HG02943 (cell line): Measurements from ENCODE around the gene ASF1B.

Experiments used
- ATAC-seq: cut with Tn5 transposase; IDR thresholded peaks from one replicate; pipeline ENCODE4 v1.9.1; 2021; ENCODE audit warnings: mild to moderate bottlenecking, low read depth, moderate library complexity; ENCODE audit not compliant: unreplicated experiment

Gene ASF1B

GRCh38 chr19:14089662-14090508, 46.5 kb downstream of the ASF1B start:
- ATAC-seq = no peak

- ATAC-seq = no peak
Observed at GRCh38 chr19:14089412-14089661, 47.1 kb downstream of the ASF1B start.

- no peak for ATAC-seq
Observed at GRCh38 chr19:14088634-14089411, 47.6 kb downstream of the ASF1B start.

- ATAC-seq = no peak
Observed at GRCh38 chr19:14086098-14086497, 50.3 kb downstream of the ASF1B start.

- no peak for ATAC-seq
Observed at GRCh38 chr19:14085309-14085995, 50.9 kb downstream of the ASF1B start, which contains the start of gene C19orf67. C19orf67 (minus strand) TSS chr19:14085783; CDS start chr19:14085627, 156 bp downstream.

GRCh38 chr19:14082675-14082960, 53.8 kb downstream of the ASF1B start:
- no peak for ATAC-seq

- ATAC-seq = peak; percentile 11
Observed at GRCh38 chr19:14081797-14082674, 54.4 kb downstream of the ASF1B start.

GRCh38 chr19:14080887-14081796, 55.2 kb downstream of the ASF1B start:
- peak; percentile 80 for ATAC-seq

- ATAC-seq = no peak
Observed at GRCh38 chr19:14078411-14078810, 58.0 kb downstream of the ASF1B start.

- no peak for ATAC-seq
Observed at GRCh38 chr19:14073925-14074838, 62.2 kb downstream of the ASF1B start.

GRCh38 chr19:14073261-14073924, 63.0 kb downstream of the ASF1B start:
- ATAC-seq = no peak

- no peak for ATAC-seq
Observed at GRCh38 chr19:14072535-14073260, 63.7 kb downstream of the ASF1B start, which contains the start of gene MISP3. MISP3 (plus strand) TSS chr19:14072786; CDS start chr19:14073310, 524 bp downstream.

GRCh38 chr19:14070268-14071050, 65.9 kb downstream of the ASF1B start:
- no peak for ATAC-seq
